Motor neuron (in vitro differentiated cells): ENCODE data around the gene TTI1. TPM values are rescaled to one million over a fixed set of nuclear protein-coding genes. Genes with fewer than 3 reads are reported as not detected.

Experiments used
- ATAC-seq, 8 experiments: fragments of 200-7000 bp; cut with Tn5 transposase; replicated peaks in 6 of 8; 2 replicates each; pipeline ENCODE4 v1.8.0; 2021; ENCODE audit warnings: mild to moderate bottlenecking in 8 of 8, moderate library complexity in 8 of 8
- H3K27ac ChIP-seq, 2 donors: fragments of 250-450 bp; sonication (Bioruptor Pico); 2 replicates each; pipeline ENCODE4 v1.9.0; 2021; ENCODE audit warnings: antibody characterized with exemption in 2 of 2, mild to moderate bottlenecking in 2 of 2, moderate library complexity in 1 of 2
- H3K4me1 ChIP-seq, 2 donors: fragments of 250-450 bp; sonication (Bioruptor Pico); replicated peaks in 1 of 2; 2 replicates each; pipeline ENCODE4 v1.6.1; 2021; ENCODE audit warnings: antibody characterized with exemption in 2 of 2, mild to moderate bottlenecking in 2 of 2, moderate library complexity in 1 of 2
- H3K4me3 ChIP-seq, 5 donors: fragments of 250-450 bp; sonication (Bioruptor Pico); 2 replicates each; pipeline ENCODE4 v1.9.0; 2021; ENCODE audit warnings: antibody characterized with exemption in 5 of 5, mild to moderate bottlenecking in 5 of 5, moderate library complexity in 4 of 5
- WGBS, 10 experiments: fragments of 450-650 bp; shearing (Covaris generic); methylation state at CpG; one replicate each; pipeline ENCODE4 v1.0.0; 2022; 5-methylcytosine and 5-hydroxymethylcytosine counted together
- in situ Hi-C, 9 experiments: fragments of 400-800 bp; cut with MboI; loops; one replicate each; pipeline ENCODE4 v1.15.0; 2021; ENCODE audit warnings: low sequenced_read_pairs in 9 of 9, low pct_unique_long_range_greater_than_20kb in 2 of 9; ENCODE audit not compliant: unreplicated experiment in 9 of 9
- total RNA-seq, 8 experiments: library from RNA; unstranded; fragments of 300-600 nt; gene quantifications; 2 replicates each; pipeline versions ENCODE4 v1.2.3 to v1.2.4, GENCODE V29; 2022

The TTI1 gene
- total RNA-seq, 8 experiments from 2014 or later = 10.3 to 28.0 (median 21.0) TPM

DNA sequence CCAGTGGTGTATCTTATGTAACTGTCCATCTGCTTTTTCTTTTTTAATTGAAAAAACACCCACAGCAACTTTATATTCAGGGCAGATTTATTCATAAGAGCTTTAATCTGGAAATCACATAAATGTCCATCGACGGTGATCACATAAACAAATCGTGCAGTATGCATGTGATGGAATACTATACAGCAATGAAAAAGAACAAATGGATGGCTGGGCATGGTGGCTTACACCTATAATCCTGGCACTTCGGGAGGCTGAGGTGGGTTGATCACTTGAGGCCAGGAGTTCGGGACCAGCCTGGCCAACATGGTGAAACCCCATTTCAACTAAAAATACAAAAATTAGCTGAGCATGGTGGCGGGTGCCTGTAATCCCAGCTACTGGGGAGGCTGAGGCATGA, 91.3 kb downstream of the TTI1 start:
- H3K4me1 ChIP-seq = no peaks in the 10 kb centered on the region
- ATAC-seq = no peak
- H3K4me3 ChIP-seq = no peak overlapping the region
- in situ Hi-C loops = no loop called here
- 0 to 100% (median 91%) methylated on average over 1 to 6 of the region's 6 CpGs for WGBS, 10 experiments
- no peak overlapping the region for H3K27ac ChIP-seq

DNA sequence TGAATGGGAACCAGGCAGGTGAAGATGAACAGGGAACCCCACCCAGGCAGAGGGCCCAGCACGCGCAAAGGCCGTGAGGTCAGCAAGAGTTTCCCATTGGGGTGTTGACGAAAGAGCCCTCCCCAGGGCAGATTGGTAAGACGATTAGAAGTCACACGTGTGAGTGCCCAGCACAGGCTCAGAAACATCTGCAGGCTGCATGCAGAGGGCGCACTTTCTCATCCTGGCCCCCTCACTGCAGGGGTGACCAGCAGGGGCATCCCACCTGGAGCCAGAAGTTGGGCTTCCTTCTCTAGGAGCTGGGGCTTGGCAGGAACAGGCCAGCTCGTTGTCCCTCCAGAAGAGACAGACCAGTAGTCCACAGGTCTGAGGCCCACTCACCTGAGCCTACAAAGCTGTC, 91.9 kb downstream of the TTI1 start:
- ATAC-seq = peak in 3 of 8 experiments; percentile 14 to 53 (median 23)
- Histone ChIP-seq H3K27ac (no peak overlapping the region), H3K4me1 (no peaks in the 10 kb centered on the region), H3K4me3 (no peak overlapping the region)
- 43 to 100% (median 80%) methylated on average over 1 to 6 of the region's 8 CpGs; no CpG with 5 or more reads in 5 of the 10 experiments for WGBS, 10 experiments
- in situ Hi-C loops = no loop called here

DNA sequence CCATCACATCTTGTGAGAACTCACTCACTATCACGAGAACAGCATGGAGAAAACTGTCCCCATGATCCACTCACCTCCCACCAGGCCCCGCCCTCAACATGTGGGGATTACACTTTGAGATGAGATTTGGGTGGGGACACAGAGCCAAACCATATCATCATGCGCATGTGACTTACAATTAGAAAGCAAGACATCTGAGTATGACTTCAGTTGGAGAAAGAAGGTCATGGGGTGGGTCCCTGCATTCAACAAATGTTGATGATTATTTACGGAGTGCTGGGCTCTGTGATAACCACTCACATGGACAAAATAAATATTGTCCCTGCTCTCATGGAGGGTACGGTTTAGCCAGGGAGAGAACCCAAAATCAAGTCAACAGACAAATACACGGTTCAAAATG, 92.4 kb downstream of the TTI1 start:
- Histone ChIP-seq H3K4me1 (no peaks in the 10 kb centered on the region), H3K4me3 (no peak overlapping the region), H3K27ac (no peak overlapping the region)
- WGBS, 10 experiments = 14 to 100% (median 81%) methylated on average over 1 to 6 of the region's 6 CpGs
- ATAC-seq = peak in 3 of 8 experiments; percentile 73 to 95 (median 95)
- in situ Hi-C loops = no loop called here

DNA sequence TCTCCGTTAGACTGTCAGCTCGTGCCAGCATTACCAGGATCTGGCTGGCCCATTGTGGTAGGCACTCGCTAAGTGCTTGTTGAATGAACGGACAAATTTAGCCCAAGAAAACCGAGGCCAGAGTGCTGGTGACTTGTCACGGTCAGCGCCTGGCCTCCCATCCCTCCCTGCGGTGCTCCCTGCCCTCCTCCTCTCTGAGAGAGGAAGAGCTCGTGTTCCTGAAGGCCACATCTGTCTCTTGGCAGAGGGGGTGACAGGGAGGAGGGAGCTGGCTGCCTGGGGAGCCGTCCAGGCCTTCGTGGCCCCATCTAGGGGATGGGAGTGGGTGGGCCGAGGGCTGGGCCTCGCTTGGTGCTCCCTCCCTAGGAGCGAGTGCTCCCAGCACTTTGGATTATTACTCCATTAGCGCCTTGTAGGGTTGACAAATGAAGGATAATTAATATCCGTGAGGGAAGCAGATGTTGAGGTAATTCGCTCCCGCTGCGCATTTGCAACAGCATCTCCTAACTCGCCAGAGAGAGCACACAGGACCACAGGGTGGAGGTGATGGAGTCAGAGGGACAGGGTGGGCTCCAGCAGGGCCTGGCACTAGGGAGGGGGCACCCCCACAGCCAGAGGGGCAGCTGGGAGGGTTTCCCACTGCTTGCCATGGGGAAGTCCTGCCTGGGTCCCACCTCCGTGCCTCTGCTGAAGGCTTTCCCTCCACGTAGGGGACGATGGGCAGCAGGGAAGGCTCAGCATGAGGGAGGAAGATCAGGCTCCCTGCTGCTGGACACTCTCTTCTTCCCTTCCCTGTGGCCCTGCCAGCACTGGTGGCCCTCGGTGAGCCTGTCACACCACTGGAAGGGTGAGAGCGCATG, 93.3 kb downstream of the TTI1 start:
- Histone ChIP-seq H3K4me3 (no peak overlapping the region), H3K27ac (peak overlapping the region in 1 of 2 donors; percentile 50), H3K4me1 (peaks cover 6% of the 10 kb centered on the region in 2 donors)
- in situ Hi-C loops = no loop called here
- WGBS, 10 experiments = 40 to 100% (median 80%) methylated on average over 1 to 7 of the region's 25 CpGs; no CpG with 5 or more reads in 3 of the 10 experiments
- peak in 5 of 8 experiments; percentile 39 to 56 (median 52) for ATAC-seq

DNA sequence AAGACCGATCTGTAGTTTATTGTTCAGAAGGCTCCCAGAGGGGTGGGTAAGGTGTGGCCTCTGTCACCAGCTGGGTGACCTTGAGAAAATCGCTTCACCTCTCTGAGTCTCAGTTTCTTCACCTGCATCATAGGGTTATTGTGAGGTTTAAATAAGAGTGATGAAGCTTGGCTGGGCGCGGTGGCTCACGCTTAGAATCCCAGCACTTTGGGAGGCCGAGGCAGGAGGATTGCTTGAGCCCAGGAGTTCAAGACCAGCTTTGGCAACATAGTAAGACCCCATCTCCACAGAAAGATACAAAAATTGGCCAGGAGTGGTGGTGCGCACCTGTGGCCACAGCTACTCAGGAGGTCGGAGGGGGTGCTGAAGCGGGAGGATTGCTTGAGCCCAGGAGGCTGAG, 94.3 kb downstream of the TTI1 start:
- no peak overlapping the region for H3K4me3 ChIP-seq
- H3K4me1 ChIP-seq = peaks cover 6 to 8% of the 10 kb centered on the region in 2 donors
- no peak for ATAC-seq
- H3K27ac ChIP-seq = no peak overlapping the region
- in situ Hi-C loops = no loop called here
- 40 to 100% (median 94%) methylated on average over 1 to 8 of the region's 9 CpGs; no CpG with 5 or more reads in 1 of the 10 experiments for WGBS, 10 experiments

DNA sequence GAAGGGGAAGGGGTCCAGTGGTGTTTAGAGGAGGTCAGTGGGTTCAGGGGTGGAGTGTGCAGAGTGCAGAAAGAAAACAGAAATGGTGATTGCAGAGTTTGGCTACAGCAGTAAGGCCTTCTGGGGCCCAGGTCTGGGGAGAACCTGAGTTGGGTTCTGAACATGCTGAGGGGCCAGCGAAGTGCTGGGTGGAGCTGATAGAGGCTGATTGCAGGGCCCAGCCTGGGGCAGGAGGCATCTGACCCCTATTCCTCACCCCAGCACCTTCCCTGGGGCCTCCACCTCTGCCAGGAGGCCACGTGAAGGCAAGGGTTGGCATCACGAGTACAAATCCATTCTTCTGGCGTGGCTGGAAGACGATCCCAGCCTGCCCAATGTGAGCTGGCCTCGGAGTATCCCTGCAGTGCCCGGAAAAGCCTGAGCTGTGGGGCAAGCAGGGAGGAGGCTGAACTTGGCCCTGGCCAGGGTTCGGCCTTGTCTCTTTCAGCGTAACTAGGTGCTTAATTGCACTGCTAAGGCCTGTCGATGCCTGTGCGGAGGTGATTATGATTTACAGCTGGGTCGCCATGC, 95.0 kb downstream of the TTI1 start:
- no peak overlapping the region for H3K27ac ChIP-seq
- no peak overlapping the region for H3K4me3 ChIP-seq
- peaks cover 6 to 8% of the 10 kb centered on the region in 2 donors for H3K4me1 ChIP-seq
- no peak for ATAC-seq
- WGBS, 10 experiments = 84 to 100% (median 90%) methylated on average over 2 to 9 of the region's 12 CpGs; no CpG with 5 or more reads in 5 of the 10 experiments
- in situ Hi-C loops = no loop called here

DNA sequence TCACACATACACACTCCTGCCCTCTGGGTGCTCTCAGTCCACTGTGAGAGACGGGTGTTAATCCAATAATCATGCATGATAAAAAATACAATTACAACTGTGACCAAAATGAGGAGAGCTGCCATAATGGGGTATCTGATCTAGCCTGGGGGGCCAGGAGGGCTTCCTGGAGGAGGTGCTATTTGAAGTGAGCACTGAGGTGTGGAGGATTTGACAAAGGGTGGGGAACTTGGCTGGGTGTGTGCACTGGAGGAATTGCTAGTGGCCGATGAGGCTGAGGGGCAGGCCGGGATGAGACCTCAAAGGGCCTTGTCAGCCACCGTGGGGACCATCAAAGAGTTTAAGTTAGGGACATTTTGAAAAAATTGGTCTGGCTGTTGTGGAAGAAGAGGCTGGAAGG, 95.6 kb downstream of the TTI1 start:
- ATAC-seq = no peak
- Histone ChIP-seq H3K4me1 (peaks cover 6 to 8% of the 10 kb centered on the region in 2 donors), H3K27ac (no peak overlapping the region), H3K4me3 (no peak overlapping the region)
- 51 to 93% (median 86%) methylated on average over 1 to 4 of the region's 4 CpGs; no CpG with 5 or more reads in 6 of the 10 experiments for WGBS, 10 experiments
- in situ Hi-C loops = no loop called here

DNA sequence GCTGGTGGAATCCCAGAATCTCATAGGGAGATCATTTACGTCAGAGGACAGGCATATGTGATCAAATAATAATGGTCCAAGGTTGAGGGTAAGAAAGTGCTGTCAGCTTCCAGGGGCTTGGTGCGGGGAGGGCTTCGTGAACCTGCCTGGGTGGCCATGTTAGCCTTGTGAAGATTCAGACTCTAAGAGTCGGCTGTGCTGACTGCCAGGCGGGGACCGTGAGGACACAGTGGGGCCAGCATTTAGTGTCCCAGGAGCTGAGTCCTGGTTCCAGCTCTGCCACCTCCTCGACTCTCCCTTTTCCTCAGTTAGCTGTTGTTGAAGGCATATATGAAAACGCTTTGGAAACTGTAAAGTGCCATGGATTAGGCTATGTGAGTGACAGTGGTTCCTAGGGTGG, 96.8 kb downstream of the TTI1 start:
- no peak overlapping the region for H3K4me3 ChIP-seq
- H3K4me1 ChIP-seq = peaks cover 6 to 8% of the 10 kb centered on the region in 2 donors
- in situ Hi-C loops = no loop called here
- 67 to 100% (median 86%) methylated on average over 1 to 5 of the region's 8 CpGs; no CpG with 5 or more reads in 4 of the 10 experiments for WGBS, 10 experiments
- no peak for ATAC-seq
- H3K27ac ChIP-seq = no peak overlapping the region

DNA sequence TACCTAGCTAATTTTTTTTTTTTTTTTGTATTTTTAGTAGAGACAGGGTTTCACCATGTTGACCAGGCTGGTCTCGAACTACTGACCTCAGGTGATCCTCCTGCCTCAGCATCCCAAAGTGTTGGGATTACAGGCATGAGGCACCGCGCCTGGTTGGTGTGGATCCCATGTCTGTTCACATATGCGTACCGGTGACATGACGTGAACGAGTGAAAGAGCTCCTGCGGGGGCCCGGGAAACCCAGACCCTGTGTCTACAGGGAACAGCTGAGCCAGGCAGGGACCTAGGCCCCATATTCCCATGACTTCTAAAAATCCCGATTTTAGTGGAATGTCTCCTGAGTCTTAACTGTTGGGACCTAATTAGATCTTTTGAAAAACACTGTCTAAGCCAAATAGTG, 97.2 kb downstream of the TTI1 start:
- ATAC-seq = no peak
- WGBS, 10 experiments = 58 to 100% (median 98%) methylated on average over 1 to 8 of the region's 10 CpGs; no CpG with 5 or more reads in 2 of the 10 experiments
- in situ Hi-C loops = no loop called here
- no peak overlapping the region for H3K4me3 ChIP-seq
- H3K4me1 ChIP-seq = peaks cover 6 to 11% of the 10 kb centered on the region in 2 donors
- H3K27ac ChIP-seq = peak overlapping the region in 1 of 2 donors; percentile 19

DNA sequence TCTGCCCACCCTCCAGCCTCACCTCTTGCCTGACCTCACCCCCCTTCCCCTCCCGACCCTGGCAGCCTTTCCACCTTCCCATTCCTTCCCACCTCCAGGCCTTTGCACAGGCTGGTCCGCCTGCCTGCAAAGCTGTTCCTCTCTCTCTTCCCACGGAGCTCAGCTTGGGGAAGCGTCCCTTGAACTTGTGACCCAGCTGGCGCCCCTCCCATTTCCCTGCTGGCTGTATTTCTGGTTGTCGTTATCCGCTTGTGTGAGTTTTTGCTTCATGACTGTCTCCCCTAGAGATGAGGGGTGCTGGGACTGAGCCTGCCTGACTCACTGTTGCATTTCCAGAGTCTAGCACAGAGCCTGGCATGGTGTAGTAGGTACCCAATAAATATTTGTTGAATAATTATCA, 97.8 kb downstream of the TTI1 start:
- in situ Hi-C loops = no loop called here
- H3K27ac ChIP-seq = peak overlapping the region in 1 of 2 donors; percentile 19
- peak in 2 of 8 experiments; percentile 48 to 56 for ATAC-seq
- WGBS, 10 experiments = 30 to 67% (median 40%) methylated on average over 1 to 2 of the region's 7 CpGs; no CpG with 5 or more reads in 7 of the 10 experiments
- H3K4me3 ChIP-seq = no peak overlapping the region
- peaks cover 6 to 16% of the 10 kb centered on the region in 2 donors for H3K4me1 ChIP-seq

DNA sequence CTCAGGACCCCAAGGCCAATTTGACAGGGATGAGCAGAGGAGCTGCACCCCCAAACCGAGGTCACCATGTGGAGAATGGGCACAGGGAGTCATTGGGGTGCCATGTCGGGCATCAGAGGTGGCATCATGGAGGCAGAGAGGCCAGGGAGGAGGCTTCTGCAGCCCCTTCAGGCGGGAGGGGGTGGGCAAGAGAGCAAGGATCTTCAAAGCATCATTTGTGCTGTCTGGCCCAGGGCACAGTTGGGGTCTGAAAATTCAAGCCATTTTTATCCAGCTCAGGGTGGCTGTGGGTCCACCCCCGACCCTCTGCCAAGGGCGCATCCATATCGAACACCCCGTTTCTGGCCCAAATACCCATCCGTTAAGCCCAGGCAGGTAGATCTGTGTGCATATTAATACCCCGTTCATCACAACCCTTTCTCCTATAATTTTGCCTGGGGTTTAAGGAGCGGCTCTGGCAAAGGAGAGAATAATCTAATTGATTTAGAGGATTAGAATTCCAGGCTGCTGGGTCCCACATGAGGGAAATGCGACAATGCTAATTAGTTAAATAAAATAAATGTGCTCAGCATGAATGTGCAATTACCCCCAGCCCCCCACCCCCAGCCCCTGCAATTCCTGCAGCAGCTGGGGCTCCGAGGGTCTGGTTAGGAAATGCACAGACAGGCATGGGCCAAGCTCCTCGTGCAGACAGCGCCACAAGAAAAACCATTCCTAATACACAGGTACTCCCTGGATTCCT, 98.5 kb downstream of the TTI1 start:
- Histone ChIP-seq H3K4me3 (no peak overlapping the region), H3K4me1 (peaks cover 11 to 21% of the 10 kb centered on the region in 2 donors), H3K27ac (peak overlapping the region in 1 of 2 donors; percentile 19)
- in situ Hi-C loops = no loop called here
- 0 to 59% (median 38%) methylated on average over 1 to 3 of the region's 14 CpGs; no CpG with 5 or more reads in 7 of the 10 experiments for WGBS, 10 experiments
- ATAC-seq = peak in 3 of 8 experiments; percentile 34 to 50 (median 42)

DNA sequence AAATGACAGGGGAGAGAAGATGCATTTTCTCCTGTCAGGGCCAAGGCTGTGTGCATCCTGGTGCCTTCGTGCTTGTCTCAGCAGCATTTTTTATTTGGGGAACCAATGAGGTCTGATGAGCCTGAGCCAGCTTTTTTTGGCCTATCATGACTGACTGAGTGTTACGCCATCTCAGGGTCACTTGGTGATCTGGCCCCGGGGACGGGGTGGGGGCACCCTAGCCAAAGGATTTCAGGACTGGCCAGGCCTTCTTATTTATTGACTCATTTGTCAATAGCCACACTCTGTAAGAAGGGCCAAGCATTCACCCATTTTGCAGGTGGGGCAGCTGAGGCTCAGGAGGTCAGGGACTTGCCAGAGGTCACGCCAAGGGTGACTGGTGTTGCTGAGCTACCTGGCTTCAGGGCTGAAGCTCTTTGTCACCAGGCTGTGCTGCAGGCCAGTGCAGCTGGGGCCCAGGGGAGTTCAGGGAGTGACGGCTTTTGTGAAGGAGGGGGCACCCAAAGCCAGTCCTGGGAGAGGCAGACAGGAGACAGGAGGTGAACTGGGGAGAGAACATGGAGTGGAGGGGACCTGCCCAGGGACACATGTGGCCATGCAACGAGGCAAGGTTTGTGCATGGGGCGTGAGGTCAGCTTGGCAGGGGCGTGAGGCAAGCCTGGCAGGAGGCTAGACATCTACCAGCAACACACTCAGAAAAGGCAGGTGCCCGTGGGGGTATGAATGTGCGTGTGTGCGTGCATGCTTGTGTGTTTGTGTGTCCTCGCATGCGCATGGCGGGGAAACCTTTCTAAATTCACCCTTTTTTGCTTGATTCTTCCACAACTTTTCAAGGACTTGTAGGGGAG, 99.2 kb downstream of the TTI1 start:
- in situ Hi-C loops = no loop called here
- 60 to 100% (median 75%) methylated on average over 1 to 5 of the region's 15 CpGs for WGBS, 10 experiments
- Histone ChIP-seq H3K27ac (no peak overlapping the region), H3K4me3 (no peak overlapping the region), H3K4me1 (peaks cover 19 to 29% of the 10 kb centered on the region in 2 donors)
- no peak for ATAC-seq
